ENCODE results near the gene ANKRD9.

ANKRD9 gene

GRCh38 chr14:102517392-102518062 is 8.0 kb upstream of the ANKRD9 start:
- Histone ChIP-seq H3K4me1 (ENCODE audit: control insufficient read depth in 1 of 2, insufficient read depth in 2 of 2, low read length in 2 of 2) (peaks cover 0 to 5% of the 10 kb centered on the region in 2 experiments), H2BK12ac (ENCODE audit: low read length) (peak overlapping the region; percentile 11), H2AK5ac (ENCODE audit: low read length) (peak overlapping the region; percentile 11), H3K4me2 (ENCODE audit: low read length) (peak overlapping the region; percentile 100), H4K8ac (ENCODE audit: low read depth, low read length) (peak overlapping the region; percentile 86), H3K79me1 (ENCODE audit: low read length) (peaks cover 10% of the 10 kb centered on the region), H3K9ac (ENCODE audit: low read length) (peak overlapping the region; percentile 71), H3K27me3 (ENCODE audit: insufficient read depth, low read length) (no peaks in the 10 kb centered on the region), H4K91ac (ENCODE audit: low read depth, low read length) (peak overlapping the region; percentile 92), H3K18ac (ENCODE audit: low read length) (peak overlapping the region; percentile 9), H3K9me3 (ENCODE audit: insufficient read depth, low read depth, low read length) (no peaks in the 10 kb centered on the region), H3K23ac (ENCODE audit: low read length) (no peak overlapping the region), H3K14ac (ENCODE audit: low read length) (peak overlapping the region; percentile 82), H2AFZ (ENCODE audit: insufficient read depth, low read length, poor library complexity) (peak overlapping the region; percentile 85), H2BK120ac (ENCODE audit: insufficient read depth, low read length, poor library complexity) (peak overlapping the region; percentile 73), H3K36me3 (ENCODE audit: control insufficient read depth in 1 of 2, insufficient read depth in 2 of 2, low read length in 2 of 2) (no peaks in the 10 kb centered on the region), H4K12ac (ENCODE audit: low read depth, low read length) (peak overlapping the region; percentile 82), H2BK5ac (ENCODE audit: low read depth, low read length, poor library complexity) (peak overlapping the region; percentile 22), H3K4me3 (ENCODE audit: low read depth, low read length) (peak overlapping the region; percentile 82), H3K27ac (ENCODE audit: low read depth, low read length) (peak overlapping the region; percentile 24), H3K79me2 (ENCODE audit: control insufficient read depth, insufficient read depth, low read length, poor library complexity) (peaks cover 4% of the 10 kb centered on the region), H3K4ac (ENCODE audit: low read depth, low read length) (peak overlapping the region; percentile 32)
- peak; percentile 60 to 78 for DNase-seq
- WGBS (ENCODE audit: extremely low coverage, insufficient coverage, insufficient read length) = no CpG with 5 or more reads among the region's 37 CpGs

- no CpG with 5 or more reads among the region's 95 CpGs for WGBS (ENCODE audit: extremely low coverage, insufficient coverage, insufficient read length)
- peak overlapping the region; percentile 22 for H2BK5ac ChIP-seq (ENCODE audit: low read depth, low read length, poor library complexity)
- peak overlapping the region; percentile 24 for H3K27ac ChIP-seq (ENCODE audit: low read depth, low read length)
Measured at GRCh38 chr14:102516531-102517391, 7.2 kb upstream of the ANKRD9 start.

GRCh38 chr14:102514987-102515733 is 5.6 kb upstream of the ANKRD9 start:
- Histone ChIP-seq H3K9me3 (ENCODE audit: insufficient read depth, low read depth, low read length) (no peaks in the 10 kb centered on the region), H3K79me1 (ENCODE audit: low read length) (peaks cover 17% of the 10 kb centered on the region), H3K9ac (ENCODE audit: low read length) (no peak overlapping the region), H4K8ac (ENCODE audit: low read depth, low read length) (no peak overlapping the region), H3K4ac (ENCODE audit: low read depth, low read length) (no peak overlapping the region), H3K36me3 (ENCODE audit: control insufficient read depth in 1 of 2, insufficient read depth in 2 of 2, low read length in 2 of 2) (no peaks in the 10 kb centered on the region), H2BK12ac (ENCODE audit: low read length) (no peak overlapping the region), H3K4me3 (ENCODE audit: low read depth, low read length) (no peak overlapping the region), H3K79me2 (ENCODE audit: control insufficient read depth, insufficient read depth, low read length, poor library complexity) (peaks cover 5% of the 10 kb centered on the region), H4K12ac (ENCODE audit: low read depth, low read length) (no peak overlapping the region), H2AFZ (ENCODE audit: insufficient read depth, low read length, poor library complexity) (no peak overlapping the region), H3K27ac (ENCODE audit: low read depth, low read length) (no peak overlapping the region), H2AK5ac (ENCODE audit: low read length) (no peak overlapping the region), H4K91ac (ENCODE audit: low read depth, low read length) (no peak overlapping the region), H3K14ac (ENCODE audit: low read length) (no peak overlapping the region), H3K18ac (ENCODE audit: low read length) (no peak overlapping the region), H2BK120ac (ENCODE audit: insufficient read depth, low read length, poor library complexity) (no peak overlapping the region), H3K27me3 (ENCODE audit: insufficient read depth, low read length) (no peaks in the 10 kb centered on the region), H3K4me1 (ENCODE audit: control insufficient read depth in 1 of 2, insufficient read depth in 2 of 2, low read length in 2 of 2) (peaks cover 9 to 19% of the 10 kb centered on the region in 2 experiments), H3K23ac (ENCODE audit: low read length) (no peak overlapping the region), H3K4me2 (ENCODE audit: low read length) (no peak overlapping the region), H2BK5ac (ENCODE audit: low read depth, low read length, poor library complexity) (no peak overlapping the region)
- no peak for DNase-seq
- no CpG with 5 or more reads among the region's 12 CpGs for WGBS (ENCODE audit: extremely low coverage, insufficient coverage, insufficient read length)

More at GRCh38 chr14:102516531-102517391, 7.2 kb upstream of the ANKRD9 start:
- H2AK5ac ChIP-seq (ENCODE audit: low read length) = no peak overlapping the region
- H4K91ac ChIP-seq (ENCODE audit: low read depth, low read length) = peak overlapping the region; percentile 92
- peaks cover 10% of the 10 kb centered on the region for H3K79me1 ChIP-seq (ENCODE audit: low read length)
- peak overlapping the region; percentile 82 for H3K4me3 ChIP-seq (ENCODE audit: low read depth, low read length)
- peak overlapping the region; percentile 9 for H3K18ac ChIP-seq (ENCODE audit: low read length)
- peak overlapping the region; percentile 87 for H4K8ac ChIP-seq (ENCODE audit: low read depth, low read length)
- H3K9ac ChIP-seq (ENCODE audit: low read length) = peak overlapping the region; percentile 75
- DNase-seq = peak; percentile 82
- H3K36me3 ChIP-seq (ENCODE audit: control insufficient read depth in 1 of 2, insufficient read depth in 2 of 2, low read length in 2 of 2) = no peaks in the 10 kb centered on the region
- peaks cover 4% of the 10 kb centered on the region for H3K79me2 ChIP-seq (ENCODE audit: control insufficient read depth, insufficient read depth, low read length, poor library complexity)
- H3K23ac ChIP-seq (ENCODE audit: low read length) = no peak overlapping the region
- H3K4ac ChIP-seq (ENCODE audit: low read depth, low read length) = peak overlapping the region; percentile 32
- H2BK120ac ChIP-seq (ENCODE audit: insufficient read depth, low read length, poor library complexity) = peak overlapping the region; percentile 73
- peak overlapping the region; percentile 100 for H3K4me2 ChIP-seq (ENCODE audit: low read length)
- no peak overlapping the region for H2BK12ac ChIP-seq (ENCODE audit: low read length)
- no peaks in the 10 kb centered on the region for H3K27me3 ChIP-seq (ENCODE audit: insufficient read depth, low read length)
- peak overlapping the region; percentile 85 for H2AFZ ChIP-seq (ENCODE audit: insufficient read depth, low read length, poor library complexity)
- peaks cover 0 to 5% of the 10 kb centered on the region in 2 experiments for H3K4me1 ChIP-seq (ENCODE audit: control insufficient read depth in 1 of 2, insufficient read depth in 2 of 2, low read length in 2 of 2)
- H3K14ac ChIP-seq (ENCODE audit: low read length) = peak overlapping the region; percentile 82
- H4K12ac ChIP-seq (ENCODE audit: low read depth, low read length) = peak overlapping the region; percentile 82
- no peaks in the 10 kb centered on the region for H3K9me3 ChIP-seq (ENCODE audit: insufficient read depth, low read depth, low read length)

All from trophoblast cell (in vitro differentiated cells and primary cell).